Stimulated activated CD8-positive, alpha-beta memory T cell treated with anti-CD3 and anti-CD28 coated beads, Interleukin-2, amount 100 ng/mL, for 1 hour (primary cell): Measurements from ENCODE around the gene HACE1.
"Not testable (repeated sequence)": the region's sequence is repeated elsewhere in the genome, so short reads cannot be mapped to it uniquely, and the experiment has no call there.

ENCODE experiments used
- DNase-seq, 2 donors: peaks; one replicate each; pipeline ENCODE4 v3.0.0-alpha.2; 2020; ENCODE audit warnings: low read depth in 2 of 2

HACE1 gene

GRCh38 chr6:104829183-104829958 is 30.3 kb downstream of the HACE1 start:
- DNase-seq, result no peak

- no peak for DNase-seq
These were observed 31.2 kb downstream of the HACE1 start for GRCh38 chr6:104828478-104828877.

- not testable (repeated sequence) for DNase-seq
These were observed 38.9 kb downstream of the HACE1 start for GRCh38 chr6:104820820-104821219.

- no peak for DNase-seq
These were observed 43.6 kb downstream of the HACE1 start for GRCh38 chr6:104816125-104816524.

- DNase-seq, result no peak
These were observed 45.0 kb downstream of the HACE1 start for GRCh38 chr6:104814743-104815142.

GRCh38 chr6:104813552-104813951 is 46.2 kb downstream of the HACE1 start:
- no peak for DNase-seq

- DNase-seq, result no peak
These were observed 50.6 kb downstream of the HACE1 start for GRCh38 chr6:104809116-104809515.

- not testable (repeated sequence) for DNase-seq
These were observed 54.4 kb downstream of the HACE1 start for GRCh38 chr6:104805335-104805734.

- no peak for DNase-seq
These were observed 60.5 kb downstream of the HACE1 start for GRCh38 chr6:104799134-104799657.

- DNase-seq, result no peak
These were observed 63.5 kb downstream of the HACE1 start for GRCh38 chr6:104796031-104796785.

GRCh38 chr6:104795363-104795762 is 64.4 kb downstream of the HACE1 start:
- no peak for DNase-seq

- DNase-seq, result no peak
These were observed 69.9 kb downstream of the HACE1 start for GRCh38 chr6:104789770-104790190.

GRCh38 chr6:104788400-104788799 is 71.3 kb downstream of the HACE1 start:
- no peak for DNase-seq

GRCh38 chr6:104787305-104787704 is 72.4 kb downstream of the HACE1 start:
- DNase-seq, result no peak

- no peak for DNase-seq
These were observed 74.8 kb downstream of the HACE1 start for GRCh38 chr6:104784884-104785283.

GRCh38 chr6:104771258-104771832 is 88.4 kb downstream of the HACE1 start:
- DNase-seq, result no peak

- DNase-seq, result no peak
These were observed 90.8 kb downstream of the HACE1 start for GRCh38 chr6:104768906-104769305.

GRCh38 chr6:104766595-104766994 is 93.1 kb downstream of the HACE1 start:
- no peak for DNase-seq

GRCh38 chr6:104754788-104755409 is 104.8 kb downstream of the HACE1 start:
- no peak for DNase-seq

- no peak for DNase-seq
These were observed 106.5 kb downstream of the HACE1 start for GRCh38 chr6:104753251-104753650.

GRCh38 chr6:104750449-104750848 is 109.3 kb downstream of the HACE1 start:
- no peak for DNase-seq

GRCh38 chr6:104739124-104739523 is 120.6 kb downstream of the HACE1 start:
- not testable (repeated sequence) for DNase-seq
